HUES6 (cell line): ENCODE results near the gene SECISBP2.
A peak's percentile ranks its signal among the peaks of the same experiment; 100 is the strongest.
"Not testable (repeated sequence)": the region's sequence is repeated elsewhere in the genome, so short reads cannot be mapped to it uniquely, and the experiment has no call there.

Experiments used
- H3K27ac ChIP-seq: 2 replicates; pipeline ENCODE4 v1.7.0; 2013; ENCODE audit warnings: low read depth, mild to moderate bottlenecking, low read length, inconsistent platforms
- H3K27me3 ChIP-seq: 2 replicates; pipeline ENCODE4 v1.6.1; 2013; ENCODE audit warnings: low read length; ENCODE audit not compliant: control insufficient read depth, insufficient read depth
- H3K36me3 ChIP-seq: 2 replicates; pipeline ENCODE4 v1.6.1; 2013; ENCODE audit warnings: low read length; ENCODE audit not compliant: control insufficient read depth, insufficient read depth
- H3K4me1 ChIP-seq: 2 replicates; pipeline ENCODE4 v1.6.1; 2013; ENCODE audit warnings: low read length; ENCODE audit not compliant: control insufficient read depth, insufficient read depth
- H3K4me3 ChIP-seq: 2 replicates; pipeline ENCODE4 v1.5.1; 2013; ENCODE audit warnings: low read depth, low read length
- H3K9ac ChIP-seq: one replicate; pipeline ENCODE4 v1.6.1; 2013; ENCODE audit warnings: mild to moderate bottlenecking, low read length
- H3K9me3 ChIP-seq: 2 replicates; pipeline ENCODE4 v1.6.1; 2013; ENCODE audit warnings: low read depth, low read length; ENCODE audit not compliant: control insufficient read depth, insufficient read depth

The SECISBP2 gene

DNA sequence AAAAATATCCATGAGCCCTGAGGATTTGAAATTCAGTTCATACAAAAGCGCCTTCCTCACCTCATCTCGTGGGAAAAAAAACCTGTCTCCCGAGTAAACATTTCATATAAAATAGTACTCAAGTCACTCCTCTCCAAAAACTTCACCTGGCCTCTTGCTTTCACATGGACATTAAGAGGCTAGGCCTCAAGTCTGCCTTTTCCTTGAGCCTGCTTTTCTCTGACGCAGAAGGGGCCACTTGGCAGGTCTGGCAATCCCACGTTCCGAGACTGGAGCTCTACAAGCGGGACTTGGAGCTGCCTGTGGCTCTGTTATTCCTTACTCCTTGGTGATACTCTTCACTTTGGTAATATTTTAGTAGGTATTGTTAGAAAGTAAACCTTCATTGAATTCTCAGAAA lies 34.2 kb upstream of the SECISBP2 start:
- H3K4me1 ChIP-seq = no peaks in the 10 kb centered on the region
- no peaks in the 10 kb centered on the region for H3K27me3 ChIP-seq
- no peaks in the 10 kb centered on the region for H3K36me3 ChIP-seq
- H3K27ac ChIP-seq = no peak overlapping the region
- no peaks in the 10 kb centered on the region for H3K9me3 ChIP-seq
- H3K4me3 ChIP-seq = no peak overlapping the region
- no peak overlapping the region for H3K9ac ChIP-seq

DNA sequence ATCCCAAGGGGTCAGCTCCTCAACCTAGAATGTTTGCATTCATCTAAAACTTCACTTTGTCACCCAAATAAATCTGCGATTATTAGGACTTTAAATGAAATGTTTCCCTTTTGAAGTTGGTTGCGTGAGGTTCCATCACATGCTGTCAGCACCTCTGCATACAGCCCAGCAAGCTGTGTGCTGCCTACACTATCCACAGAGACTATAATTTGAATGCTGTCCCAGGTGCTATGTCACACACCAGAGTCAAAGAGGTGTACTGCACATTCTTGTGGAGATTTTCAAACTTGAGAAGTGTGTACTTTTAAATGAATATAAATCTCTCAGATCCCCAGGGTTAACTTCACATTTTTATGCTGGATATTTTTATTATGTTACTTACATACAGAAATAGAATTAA lies 26.6 kb upstream of the SECISBP2 start:
- H3K9ac ChIP-seq = no peak overlapping the region
- H3K4me1 ChIP-seq = no peaks in the 10 kb centered on the region
- peaks cover 10% of the 10 kb centered on the region for H3K9me3 ChIP-seq
- no peaks in the 10 kb centered on the region for H3K27me3 ChIP-seq
- H3K4me3 ChIP-seq = no peak overlapping the region
- H3K27ac ChIP-seq = no peak overlapping the region
- no peaks in the 10 kb centered on the region for H3K36me3 ChIP-seq

DNA sequence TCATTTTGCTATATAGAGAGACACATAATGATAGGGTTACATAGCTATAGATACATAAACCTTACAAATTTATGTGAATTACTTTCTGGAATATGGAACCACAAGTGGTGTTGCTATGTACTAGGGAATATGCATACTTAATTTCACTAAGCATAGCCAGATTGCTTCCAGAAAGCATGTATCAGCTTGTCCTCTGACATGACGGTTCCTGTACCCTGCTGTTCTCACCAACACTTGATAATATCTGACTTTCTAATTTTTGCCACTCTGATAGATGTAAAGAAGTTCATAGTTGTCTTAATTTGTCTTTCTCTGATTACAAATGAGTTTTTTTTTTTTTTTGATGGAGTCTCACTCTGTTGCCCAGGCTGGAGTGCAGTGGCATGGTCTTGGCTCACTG lies 25.3 kb upstream of the SECISBP2 start:
- H3K36me3 ChIP-seq = no peaks in the 10 kb centered on the region
- H3K27me3 ChIP-seq = no peaks in the 10 kb centered on the region
- H3K4me1 ChIP-seq = no peaks in the 10 kb centered on the region
- no peak overlapping the region for H3K27ac ChIP-seq
- H3K4me3 ChIP-seq = no peak overlapping the region
- peaks cover 12% of the 10 kb centered on the region for H3K9me3 ChIP-seq
- no peak overlapping the region for H3K9ac ChIP-seq

DNA sequence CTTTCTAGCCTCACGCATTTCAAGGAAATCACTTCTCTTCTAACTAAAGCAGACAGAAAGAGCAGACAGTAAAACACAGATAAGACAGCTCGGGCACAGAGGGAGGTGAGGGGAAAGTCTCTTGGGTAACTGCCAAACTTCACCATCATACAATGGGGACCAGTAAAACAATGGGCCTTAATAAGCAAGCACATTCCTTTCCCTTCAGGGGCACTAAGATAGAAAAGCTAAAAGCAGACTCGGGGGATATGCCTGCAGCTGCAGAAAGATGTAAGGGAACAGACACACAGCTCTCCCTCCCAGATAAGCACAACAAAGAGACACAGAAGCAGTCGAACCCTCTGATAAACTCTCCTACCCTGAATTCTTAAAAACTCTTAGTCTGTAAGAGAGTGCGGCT lies 22.9 kb upstream of the SECISBP2 start:
- Histone ChIP-seq H3K36me3 (no peaks in the 10 kb centered on the region), H3K9me3 (peaks cover 12% of the 10 kb centered on the region), H3K4me3 (no peak overlapping the region), H3K9ac (no peak overlapping the region), H3K27ac (no peak overlapping the region), H3K4me1 (no peaks in the 10 kb centered on the region), H3K27me3 (no peaks in the 10 kb centered on the region)

DNA sequence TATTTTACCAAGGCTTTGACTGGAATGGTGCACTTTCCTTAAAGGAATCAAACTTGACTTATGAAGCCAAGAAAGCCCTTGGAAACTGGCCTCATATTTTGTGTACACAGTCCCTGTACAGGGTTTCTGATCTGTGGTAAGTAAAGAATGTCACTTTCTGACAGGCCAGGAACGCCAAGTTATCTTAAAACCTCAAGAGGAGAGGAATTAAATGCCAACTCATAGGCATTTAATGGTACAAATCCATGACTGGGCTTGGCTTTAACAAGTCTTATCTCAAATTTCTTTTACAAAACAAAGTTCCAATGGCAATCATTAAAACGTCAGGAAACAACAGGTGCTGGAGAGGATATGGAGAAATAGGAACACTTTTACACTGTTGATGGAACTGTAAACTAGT lies 16.3 kb upstream of the SECISBP2 start:
- not testable (repeated sequence) for H3K9ac ChIP-seq, H3K4me1 ChIP-seq, H3K36me3 ChIP-seq, H3K9me3 ChIP-seq, H3K27ac ChIP-seq, H3K4me3 ChIP-seq, H3K27me3 ChIP-seq

DNA sequence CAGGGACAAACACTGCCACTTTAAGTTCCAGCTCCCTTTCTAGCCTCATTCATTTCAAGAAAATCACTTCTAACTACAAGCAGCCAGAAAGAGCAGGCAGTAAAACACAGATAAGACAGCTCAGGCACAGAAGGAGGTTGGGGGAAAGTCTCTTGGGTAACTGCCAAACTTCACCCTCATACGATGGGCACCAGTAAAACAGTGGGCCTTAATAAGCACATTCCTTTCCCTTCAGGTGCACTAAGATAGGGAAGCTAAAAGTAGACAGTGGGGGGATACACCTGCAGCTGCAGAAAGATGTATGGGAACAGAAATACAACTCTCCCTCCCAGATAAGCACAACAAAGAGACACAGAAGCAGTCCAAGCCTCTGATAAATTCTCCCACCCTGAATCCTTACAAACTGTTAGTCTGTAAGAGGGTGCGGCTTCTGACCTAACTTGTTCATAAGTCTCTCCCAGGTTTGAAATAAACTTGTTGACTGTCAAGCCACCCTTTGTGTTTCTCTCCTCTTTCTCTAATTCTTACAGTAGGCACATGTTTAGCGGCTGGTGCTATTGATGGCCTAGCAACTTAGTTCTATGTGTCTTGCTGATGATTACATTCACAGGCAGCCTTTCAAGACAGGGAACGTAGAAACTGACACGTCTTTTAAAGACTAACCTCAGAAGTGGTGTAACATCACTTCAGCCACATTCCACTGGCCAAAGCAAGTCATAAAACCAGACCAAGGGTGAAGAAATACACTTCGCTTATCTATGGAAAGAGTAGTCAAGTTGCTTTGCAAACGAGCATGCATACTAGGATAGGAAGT lies 14.1 kb upstream of the SECISBP2 start:
- no peak overlapping the region for H3K4me3 ChIP-seq
- peaks cover 2% of the 10 kb centered on the region; the same call in 1 of the 2 replicates for H3K4me1 ChIP-seq
- H3K9ac ChIP-seq = no peak overlapping the region
- H3K9me3 ChIP-seq = peaks cover 3% of the 10 kb centered on the region; the same call in 1 of the 2 replicates
- no peaks in the 10 kb centered on the region for H3K36me3 ChIP-seq
- no peak overlapping the region for H3K27ac ChIP-seq
- H3K27me3 ChIP-seq = no peaks in the 10 kb centered on the region

DNA sequence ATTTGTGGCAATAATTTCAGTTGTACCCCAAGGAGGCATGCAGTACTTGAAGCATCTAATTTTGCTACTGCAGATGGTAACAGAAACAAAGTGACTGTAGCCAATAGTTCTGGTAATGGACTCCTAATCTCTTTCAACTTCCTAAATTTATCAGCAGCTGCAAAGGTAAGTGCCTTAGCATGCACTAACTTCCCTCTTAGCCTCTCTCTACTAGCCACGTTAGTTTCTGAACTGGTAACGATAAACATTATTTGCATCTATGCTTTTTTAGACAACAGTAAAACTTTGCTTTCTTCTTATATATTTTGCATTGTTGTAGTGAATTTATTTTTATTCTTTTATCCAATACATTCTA lies 13.5 kb upstream of the SECISBP2 start:
- Histone ChIP-seq H3K27ac (no peak overlapping the region), H3K4me3 (no peak overlapping the region), H3K36me3 (no peaks in the 10 kb centered on the region), H3K4me1 (peaks cover 3% of the 10 kb centered on the region; the same call in 1 of the 2 replicates), H3K27me3 (no peaks in the 10 kb centered on the region), H3K9ac (no peak overlapping the region), H3K9me3 (peaks cover 3% of the 10 kb centered on the region; the same call in 1 of the 2 replicates)

DNA sequence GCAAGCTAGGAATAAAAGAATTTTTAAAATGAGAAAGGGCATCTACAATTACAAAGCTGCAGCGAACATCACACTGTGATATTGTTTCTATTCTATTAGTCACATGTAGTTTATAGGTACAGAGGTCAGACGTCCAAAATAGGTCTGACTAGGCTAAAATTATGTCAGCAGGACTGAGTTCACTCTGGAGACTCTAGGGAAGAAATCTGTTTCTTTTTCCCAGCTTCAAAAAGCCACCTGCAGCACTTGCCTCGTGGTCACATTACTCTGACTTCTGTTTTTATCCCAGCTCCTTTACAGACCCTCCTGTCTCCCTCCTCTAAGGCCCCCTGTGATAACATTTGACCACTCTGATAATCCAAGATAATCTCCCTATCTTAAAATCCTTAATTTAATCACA lies 12.4 kb upstream of the SECISBP2 start:
- no peak overlapping the region for H3K27ac ChIP-seq
- no peaks in the 10 kb centered on the region for H3K27me3 ChIP-seq
- H3K4me1 ChIP-seq = peaks cover 3% of the 10 kb centered on the region; the same call in 1 of the 2 replicates
- no peak overlapping the region for H3K4me3 ChIP-seq
- no peak overlapping the region for H3K9ac ChIP-seq
- H3K36me3 ChIP-seq = no peaks in the 10 kb centered on the region
- H3K9me3 ChIP-seq = peaks cover 3% of the 10 kb centered on the region; the same call in 1 of the 2 replicates

DNA sequence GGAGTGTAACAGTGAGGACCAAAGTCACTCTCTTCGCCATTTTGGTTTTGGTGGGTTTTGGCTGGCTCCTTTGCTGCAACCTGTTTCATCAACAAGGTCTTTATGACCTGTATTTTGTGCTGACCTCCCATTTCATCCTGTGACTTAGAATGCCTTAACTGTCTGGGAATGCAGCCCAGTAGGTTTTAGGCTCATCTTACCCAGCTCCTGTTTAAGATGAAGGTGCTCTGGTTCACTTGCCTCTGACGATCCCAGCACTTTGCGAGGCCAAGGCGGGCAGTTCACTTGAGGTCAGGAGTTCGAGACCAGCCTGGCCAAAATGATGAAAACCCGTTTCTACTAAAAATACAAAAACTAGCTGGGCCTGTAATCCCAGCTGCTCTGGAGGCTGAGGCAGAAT lies 9.1 kb upstream of the SECISBP2 start:
- Histone ChIP-seq H3K27ac (no peak overlapping the region), H3K36me3 (peaks cover 12% of the 10 kb centered on the region), H3K4me3 (no peak overlapping the region), H3K9me3 (peaks cover 3% of the 10 kb centered on the region; the same call in 1 of the 2 replicates), H3K4me1 (peaks cover 10% of the 10 kb centered on the region; the same call in 1 of the 2 replicates), H3K27me3 (no peaks in the 10 kb centered on the region), H3K9ac (no peak overlapping the region)

DNA sequence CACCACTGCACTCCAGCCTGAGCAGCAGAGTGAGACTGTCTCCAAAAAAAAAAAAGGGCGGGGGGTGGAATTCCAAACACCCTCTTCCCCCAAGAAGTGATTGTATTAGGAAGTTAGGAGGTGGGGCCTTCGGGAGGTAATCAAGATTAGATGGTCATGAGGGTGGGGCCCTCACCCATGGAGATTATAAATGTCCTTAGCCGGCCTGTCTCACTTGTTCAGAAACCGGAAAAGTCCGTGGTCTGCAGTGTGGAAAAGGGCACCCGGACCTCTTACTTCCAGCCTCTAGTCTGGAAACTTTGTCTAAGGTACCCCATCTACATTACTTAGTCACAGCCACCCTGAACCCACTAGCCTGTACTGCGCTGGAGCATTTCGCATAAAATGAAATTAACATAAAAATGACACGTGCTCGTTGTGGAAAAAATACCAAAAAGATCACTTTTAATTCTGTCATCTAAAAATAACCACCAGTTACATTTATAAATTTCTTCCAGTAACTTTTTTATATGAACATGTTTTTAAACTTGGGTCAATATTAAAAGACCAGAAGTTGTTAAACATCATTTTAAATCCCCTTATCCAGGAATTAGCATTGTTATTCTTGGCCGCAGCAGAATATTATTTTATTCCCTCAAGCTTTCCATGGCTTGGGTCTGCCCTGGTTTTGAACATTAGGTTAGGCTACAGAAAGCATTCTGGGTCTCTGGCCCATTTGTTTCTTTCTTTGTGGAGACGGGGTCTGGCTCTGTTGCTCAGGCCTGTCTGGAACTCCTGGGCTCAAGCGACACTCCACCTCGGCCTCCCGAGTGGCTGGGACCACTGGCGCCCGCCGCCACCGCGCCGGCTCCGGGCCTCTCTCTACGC lies 8.5 kb upstream of the SECISBP2 start:
- H3K27ac ChIP-seq = peak overlapping the region; percentile 97
- no peaks in the 10 kb centered on the region for H3K9me3 ChIP-seq

More for the DNA sequence above, 8.5 kb upstream of the SECISBP2 start:
- Histone ChIP-seq H3K36me3 (peaks cover 19% of the 10 kb centered on the region), H3K4me3 (peak overlapping the region; percentile 76), H3K27me3 (no peaks in the 10 kb centered on the region), H3K9ac (peak overlapping the region; percentile 92), H3K4me1 (peaks cover 16% of the 10 kb centered on the region; the same call in 1 of the 2 replicates)
